GM18519 (cell line): Measurements from ENCODE around the gene NOD1.
"Not testable (repeated sequence)": the region's sequence is repeated elsewhere in the genome, so short reads cannot be mapped to it uniquely, and the experiment has no call there.

Experiments used
- ATAC-seq: cut with Tn5 transposase; IDR thresholded peaks from one replicate; pipeline ENCODE4 v1.9.1; 2021; ENCODE audit warnings: mild to moderate bottlenecking, moderate library complexity; ENCODE audit not compliant: unreplicated experiment, low FRiP score

The NOD1 gene

DNA sequence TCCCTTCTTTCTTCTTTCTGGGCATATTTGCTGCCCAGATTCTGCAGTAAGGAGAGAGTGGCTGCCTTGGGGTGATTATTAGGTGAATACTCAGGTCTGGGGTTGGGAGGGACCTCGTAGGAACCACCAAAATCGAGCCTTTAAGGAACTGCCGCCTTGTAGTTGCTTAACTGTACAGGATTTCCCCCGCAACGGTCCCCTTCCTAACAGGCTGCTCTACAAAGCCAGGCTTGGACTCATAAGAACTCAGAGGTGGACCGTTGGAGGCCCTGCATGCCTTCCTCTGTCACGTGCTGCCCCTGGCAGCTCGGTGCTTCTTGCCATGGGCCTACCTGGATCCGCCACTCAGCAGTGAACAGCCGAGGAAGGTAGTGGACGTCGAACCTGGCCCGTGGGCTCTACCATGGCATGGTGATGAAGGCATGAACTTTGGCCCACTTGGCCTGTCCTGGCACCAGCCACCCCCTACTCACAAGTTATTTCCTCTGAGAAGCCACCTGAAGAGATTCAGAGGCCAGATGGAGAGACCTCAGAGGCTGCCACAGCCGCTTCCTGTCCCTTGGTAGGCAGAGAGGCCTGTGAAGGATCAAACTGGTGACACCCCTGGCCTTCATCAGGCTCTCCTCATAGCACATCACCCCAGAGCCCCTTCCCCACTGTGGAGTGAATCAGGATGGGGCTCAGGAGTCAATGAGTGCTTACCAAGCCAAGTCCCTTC lies 54.6 kb downstream of the NOD1 start:
- ATAC-seq = no peak

DNA sequence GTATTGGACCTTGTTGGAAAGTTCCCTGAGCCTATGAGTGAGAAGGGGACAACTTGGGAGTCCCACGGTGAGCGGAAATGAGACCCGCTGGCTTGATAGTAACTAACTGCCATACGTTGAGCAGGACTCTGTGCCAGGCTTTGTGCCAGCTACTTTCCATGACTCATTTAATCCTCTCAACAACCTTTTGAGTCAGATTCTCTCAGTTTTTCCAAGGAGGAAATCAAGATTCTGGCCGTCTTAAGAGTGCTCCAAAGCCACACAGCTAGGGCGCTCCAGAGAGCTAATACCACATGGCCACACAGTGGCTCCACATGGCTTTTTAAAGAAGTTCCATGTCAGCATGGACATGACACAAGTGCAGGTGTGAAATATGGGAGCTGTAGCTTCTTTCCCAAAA lies 55.7 kb downstream of the NOD1 start:
- no peak for ATAC-seq

DNA sequence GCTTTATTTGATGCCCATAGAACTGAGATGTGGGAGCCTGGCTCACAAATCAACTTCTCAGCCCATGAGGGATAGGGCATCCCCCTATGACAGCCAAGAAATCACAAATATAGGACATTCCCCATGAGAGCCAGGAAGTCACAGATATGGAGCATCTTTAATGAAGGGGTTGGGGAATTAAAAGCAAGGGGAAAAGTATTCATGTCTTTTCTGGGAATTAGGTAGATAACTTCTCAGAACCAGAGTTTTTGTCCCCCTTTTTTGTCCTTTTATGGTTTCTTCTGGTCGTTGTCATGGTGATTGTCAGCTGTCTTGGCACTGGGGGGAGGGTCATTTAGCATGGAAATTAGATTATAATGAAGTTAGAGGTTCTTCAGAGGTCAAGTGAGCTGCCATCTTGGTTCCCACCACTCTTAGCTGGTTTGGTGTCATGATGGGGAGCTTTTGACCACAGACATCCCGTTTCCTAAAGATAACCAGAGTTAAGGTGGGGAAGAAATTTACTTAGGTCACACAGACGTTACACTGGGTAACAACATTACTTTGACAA lies 56.9 kb downstream of the NOD1 start:
- ATAC-seq = no peak

DNA sequence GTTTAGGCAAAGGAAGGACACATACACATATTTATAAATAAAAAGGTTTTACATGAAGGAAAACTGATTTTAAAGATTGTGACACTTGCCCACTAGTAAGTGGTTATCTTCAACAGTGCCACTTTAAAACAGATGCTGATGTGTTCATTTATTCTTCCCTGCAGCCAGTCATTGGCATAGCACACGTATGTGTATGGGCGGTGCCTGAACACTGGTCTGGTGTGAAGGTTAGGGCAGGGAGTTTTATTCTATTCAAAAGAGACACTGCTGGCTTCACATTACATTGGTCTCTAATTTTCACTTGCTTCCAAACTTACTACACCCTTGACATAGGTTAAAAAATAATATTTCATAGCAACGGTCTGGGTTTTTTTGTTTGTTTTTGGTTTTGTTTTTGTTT lies 57.9 kb downstream of the NOD1 start:
- ATAC-seq = no peak

DNA sequence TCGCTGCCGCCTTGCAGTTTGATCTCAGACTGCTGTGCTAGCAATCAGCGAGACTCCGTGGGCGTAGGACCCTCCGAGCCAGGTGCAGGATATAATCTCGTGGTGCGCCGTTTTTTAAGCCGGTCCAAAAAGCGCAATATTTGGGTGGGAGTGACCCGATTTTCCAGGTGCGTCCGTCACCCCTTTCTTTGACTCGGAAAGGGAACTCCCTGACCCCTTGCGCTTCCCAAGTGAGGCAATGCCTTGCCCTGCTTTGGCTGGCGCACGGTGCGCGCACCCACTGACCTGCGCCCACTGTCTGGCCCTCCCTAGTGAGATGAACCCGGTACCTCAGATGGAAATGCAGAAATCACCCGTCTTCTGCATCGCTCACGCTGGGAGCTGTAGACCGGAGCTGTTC lies 58.5 kb downstream of the NOD1 start:
- not testable (repeated sequence) for ATAC-seq

DNA sequence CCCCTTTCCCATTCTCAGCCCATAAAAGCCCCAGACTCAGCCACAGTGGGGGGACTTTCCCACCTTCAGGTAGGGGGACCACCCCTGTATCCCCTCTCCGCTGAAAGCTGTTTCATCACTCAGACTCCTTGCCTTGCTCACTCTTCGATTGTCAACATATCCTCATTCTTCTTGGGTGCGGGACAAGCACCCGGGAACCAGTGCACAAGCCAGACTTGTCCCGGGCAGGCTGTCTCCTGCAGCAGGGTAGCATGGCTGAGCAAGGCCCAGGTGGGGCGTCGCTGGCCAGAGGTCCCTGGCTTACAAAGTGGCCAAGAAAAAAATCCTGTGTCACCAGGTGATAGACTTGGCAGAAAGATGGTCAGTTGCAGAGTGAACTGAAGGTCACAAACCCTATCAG lies 64.7 kb downstream of the NOD1 start:
- no peak for ATAC-seq

DNA sequence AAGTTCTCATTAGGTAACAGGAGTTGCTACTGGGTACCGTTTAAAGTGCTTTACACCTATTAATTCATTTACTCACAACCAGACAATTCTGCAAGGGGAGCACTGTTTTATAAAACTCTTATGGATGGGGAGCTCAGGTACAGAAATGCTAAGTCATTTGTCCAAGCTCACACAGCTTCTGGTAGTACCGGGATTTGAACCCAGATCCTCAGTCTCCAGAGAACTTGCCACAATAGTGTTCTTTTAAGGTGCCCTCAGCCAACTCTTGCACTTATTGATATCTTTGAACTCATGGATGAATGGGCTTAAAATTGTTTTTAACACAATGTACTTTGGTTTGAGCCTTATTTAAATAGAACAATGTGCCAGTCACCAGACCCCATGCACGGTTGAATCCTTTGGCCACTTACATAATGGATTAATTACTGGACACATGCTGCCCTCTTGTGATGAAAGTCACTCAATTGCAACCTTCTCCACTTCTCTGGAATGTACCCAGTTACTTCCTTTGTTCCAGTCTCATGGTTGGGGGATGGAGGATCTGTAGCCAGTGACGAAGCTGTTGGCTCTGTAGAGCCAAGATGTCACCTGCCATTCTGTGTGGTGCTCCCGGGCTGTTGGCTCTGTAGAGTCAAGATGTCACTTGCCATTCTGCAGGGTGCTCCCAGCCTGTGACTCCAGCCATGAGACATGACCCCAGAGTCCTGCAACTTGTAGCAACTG lies 65.6 kb downstream of the NOD1 start:
- ATAC-seq = no peak

DNA sequence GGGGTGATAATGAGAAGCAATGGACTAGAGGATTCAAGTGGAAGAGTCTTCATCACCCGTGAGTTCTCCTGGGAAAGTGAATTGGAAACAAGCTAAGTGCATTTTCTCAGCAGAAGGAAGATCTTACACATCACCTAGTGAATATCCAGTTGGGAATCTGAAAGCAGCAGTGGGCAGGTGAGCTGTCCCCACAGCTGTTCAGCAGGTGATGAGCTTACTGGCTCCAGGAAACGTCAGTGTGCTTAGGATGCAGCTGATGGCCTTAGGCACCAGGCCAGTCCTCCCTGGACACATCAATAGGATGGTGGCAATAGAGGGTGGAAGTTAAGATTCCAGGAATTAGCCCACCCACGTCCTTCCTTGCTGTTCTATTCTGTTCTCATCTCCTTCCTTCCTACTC lies 66.7 kb downstream of the NOD1 start:
- no peak for ATAC-seq

DNA sequence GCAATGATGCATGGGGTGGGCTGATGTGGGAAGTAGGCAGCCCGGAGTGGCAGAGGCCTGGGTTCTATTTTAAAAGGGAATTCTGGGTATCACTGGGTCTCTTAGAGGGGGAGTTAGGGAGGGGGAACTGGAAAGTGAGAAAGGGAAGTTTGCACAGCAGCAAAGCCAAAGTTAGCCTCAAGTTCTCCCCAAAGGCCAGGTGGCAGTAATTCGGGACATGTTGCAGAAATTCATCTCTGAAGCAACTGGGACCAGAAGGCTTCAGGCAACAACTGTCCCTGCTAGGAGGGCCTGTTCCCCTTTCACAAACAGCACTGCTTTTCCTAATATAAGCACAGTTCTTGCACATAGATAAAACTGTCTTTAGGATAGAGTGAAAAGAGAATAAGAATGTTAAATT lies 67.4 kb downstream of the NOD1 start:
- no peak for ATAC-seq

DNA sequence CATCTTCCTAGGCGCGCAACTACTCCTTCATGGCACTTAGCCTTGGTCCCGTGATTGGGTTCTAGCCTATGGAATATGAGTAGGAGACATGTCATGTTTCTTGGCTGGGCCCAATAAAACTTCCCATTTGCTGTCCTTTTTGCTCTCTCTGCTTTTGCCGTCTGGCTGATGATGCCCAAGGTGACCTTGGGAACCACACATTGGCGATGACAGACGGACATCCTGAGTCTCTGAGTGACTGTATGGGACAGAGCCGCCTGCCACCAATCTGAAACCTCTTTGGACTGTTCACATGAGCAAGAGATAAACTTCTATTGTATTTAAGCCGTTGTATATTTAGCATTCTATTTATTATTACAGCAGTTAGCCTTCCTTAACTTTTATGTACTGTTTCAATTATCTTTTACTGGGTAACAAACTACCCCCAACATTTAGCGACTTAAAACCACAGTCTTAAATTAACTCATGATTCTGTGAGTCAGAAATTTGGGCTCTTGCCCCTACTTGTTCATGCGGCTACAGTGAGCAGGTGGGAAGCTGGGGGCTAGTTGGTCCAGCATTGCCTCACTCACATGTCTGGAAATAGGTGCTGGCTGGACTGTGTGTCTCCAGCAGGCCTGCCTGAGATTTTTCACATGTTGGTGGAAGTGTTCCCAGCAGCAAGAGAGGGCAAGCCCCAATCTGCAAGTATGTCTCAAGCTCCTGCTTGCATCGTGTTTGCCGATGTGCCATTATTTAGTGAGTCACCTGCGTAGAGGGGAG lies 71.7 kb downstream of the NOD1 start:
- no peak for ATAC-seq

DNA sequence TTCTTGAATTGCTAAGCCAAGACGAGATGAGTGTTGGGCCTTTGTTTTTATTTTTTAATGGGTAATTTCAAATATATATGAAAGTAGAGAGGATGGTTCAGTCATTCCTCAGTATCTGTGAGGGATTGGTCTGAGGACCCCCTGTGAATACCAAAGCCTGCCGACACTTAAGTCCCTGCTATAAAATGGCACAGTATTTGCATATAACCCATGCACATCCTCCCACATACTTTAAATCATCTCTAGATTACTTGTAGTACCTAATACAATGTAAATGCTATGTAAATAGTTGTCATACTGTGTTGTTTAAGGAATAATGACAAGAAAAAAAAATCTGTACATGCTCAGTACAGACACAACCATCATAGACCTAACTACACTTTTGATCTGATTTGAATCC lies 73.4 kb downstream of the NOD1 start:
- no peak for ATAC-seq

DNA sequence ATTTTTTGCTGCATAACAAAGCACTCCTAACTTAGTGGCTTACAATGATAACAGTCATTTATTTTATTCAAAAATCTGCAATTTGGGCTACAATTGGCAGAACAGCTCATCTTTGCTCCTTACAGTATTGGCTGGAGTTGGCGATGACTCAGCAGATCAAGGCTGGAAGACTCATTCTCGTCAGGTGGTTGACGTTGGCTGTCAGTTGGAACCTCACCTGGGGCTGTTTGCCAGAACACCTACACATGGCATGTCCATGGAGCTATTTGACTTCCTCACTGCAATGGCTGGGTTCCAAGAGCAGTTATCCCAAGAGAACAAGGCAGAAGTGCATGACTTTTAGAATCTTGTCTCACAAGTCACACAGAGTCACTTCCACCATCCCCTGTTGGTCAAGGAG lies 75.1 kb downstream of the NOD1 start:
- ATAC-seq = no peak

DNA sequence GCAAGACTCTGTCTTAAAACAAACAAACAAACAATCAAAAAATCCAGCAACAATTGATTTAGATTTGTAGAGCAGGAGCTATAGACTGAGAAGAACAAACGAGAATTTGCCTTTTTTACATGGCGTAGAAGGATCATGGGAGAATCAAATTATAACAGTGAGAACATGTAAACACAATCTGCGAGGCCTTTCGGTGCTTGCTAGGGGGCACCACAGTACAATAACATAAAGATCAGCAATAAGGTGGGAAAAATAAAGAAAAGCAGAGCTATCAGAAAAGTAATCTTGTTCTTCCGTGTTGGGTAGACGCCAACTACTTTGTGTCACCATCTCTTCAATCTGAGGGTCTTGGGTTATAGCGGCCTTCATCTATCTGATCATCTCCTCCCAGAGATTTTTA lies 82.2 kb downstream of the NOD1 start:
- no peak for ATAC-seq

DNA sequence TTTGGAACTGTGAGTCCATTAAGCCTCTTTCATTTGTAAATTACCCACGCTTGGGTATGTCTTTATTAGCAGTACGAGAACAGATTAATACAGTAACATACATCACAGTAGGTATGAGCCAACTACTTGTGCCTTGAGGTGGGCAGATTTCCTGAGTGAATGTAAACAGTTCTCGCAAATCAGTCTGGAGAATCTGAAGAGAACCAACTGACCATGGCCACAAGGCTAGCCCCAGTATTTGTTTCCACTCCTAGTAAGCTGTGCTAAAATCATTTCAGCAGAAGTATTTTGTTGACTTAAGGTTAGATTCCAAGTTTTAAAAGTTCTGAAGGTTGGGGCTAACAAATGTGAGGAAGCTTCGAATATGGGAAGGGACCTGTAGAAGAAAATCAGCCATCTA lies 82.9 kb downstream of the NOD1 start:
- ATAC-seq = no peak

DNA sequence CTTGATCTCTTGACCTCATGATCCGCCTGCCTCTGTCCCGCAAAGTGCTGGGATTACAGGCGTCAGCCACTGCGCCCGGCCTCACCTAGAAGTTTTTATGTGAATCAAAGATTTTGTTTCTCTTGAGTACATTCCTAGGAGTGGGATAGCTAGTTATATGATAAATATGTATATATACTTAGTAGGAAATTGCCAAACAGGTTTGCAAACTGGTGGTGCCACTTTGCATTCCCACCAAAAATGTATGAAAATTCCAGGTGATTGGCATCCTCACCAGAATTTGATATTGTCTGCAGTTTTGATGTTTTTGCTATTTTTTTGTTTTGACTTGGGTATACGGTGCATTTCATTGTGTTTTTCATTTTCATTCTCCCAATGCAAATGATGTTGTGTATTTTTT lies 86.8 kb downstream of the NOD1 start:
- no peak for ATAC-seq

DNA sequence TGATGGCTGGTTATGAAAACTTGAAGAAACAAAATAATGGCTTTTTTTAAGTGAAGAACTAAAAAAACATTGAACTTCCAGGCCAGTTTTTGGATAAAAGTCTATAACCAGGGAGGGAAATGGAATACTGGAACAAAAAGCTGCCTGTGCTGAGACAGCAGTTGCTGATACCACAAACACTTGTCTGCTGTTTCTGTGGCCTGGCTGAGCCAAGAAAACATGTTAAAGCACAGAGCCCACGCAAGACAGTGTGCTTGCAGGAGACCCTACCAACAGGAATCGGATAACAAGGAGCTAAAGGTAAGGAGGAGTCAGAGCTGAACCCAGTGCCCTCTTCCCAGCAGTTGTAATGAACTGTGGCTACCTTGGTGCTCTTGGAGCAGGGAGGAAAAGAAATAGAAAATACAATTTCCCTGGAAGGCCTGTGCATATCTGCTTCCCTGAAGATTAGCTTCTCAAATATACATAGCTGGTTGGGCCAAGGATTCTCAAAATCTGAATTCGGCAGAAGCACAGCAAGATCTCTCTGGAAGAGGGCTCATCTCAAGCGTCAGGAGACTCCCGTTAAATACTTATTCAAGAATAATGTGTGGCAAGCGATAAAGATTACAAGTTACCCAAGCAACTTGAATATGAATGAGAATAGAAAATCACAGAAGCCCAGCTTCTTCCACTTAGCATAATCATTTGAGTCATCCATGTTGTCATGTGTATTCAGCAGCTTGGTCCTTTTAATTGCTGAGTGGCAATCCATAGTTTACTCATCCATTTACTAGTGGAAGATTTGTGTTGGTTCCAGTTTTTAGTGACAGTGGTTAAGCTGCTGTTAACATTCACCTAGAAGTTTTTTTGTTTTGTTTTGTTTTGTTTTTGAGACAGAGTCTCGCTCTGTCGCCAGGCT lies 87.6 kb downstream of the NOD1 start:
- ATAC-seq = no peak

DNA sequence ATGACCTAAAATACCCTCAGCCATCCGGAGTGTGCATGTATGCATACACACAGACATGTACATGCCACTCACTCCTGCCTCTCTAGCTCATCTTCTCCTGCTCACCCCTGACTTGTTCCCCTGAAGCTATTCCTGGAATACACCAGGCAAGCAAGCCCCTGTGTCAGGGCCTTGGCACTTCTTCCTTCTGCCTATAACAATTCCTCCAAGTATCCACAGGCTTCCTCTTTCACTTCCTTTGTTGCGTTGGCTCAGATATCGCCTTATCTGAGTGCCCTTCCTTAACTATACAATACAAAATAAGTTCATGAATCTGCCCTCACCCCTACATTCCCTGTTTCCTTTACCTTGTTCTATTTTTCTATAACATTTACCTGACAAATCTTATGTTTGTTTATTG lies 88.8 kb downstream of the NOD1 start:
- ATAC-seq = no peak

DNA sequence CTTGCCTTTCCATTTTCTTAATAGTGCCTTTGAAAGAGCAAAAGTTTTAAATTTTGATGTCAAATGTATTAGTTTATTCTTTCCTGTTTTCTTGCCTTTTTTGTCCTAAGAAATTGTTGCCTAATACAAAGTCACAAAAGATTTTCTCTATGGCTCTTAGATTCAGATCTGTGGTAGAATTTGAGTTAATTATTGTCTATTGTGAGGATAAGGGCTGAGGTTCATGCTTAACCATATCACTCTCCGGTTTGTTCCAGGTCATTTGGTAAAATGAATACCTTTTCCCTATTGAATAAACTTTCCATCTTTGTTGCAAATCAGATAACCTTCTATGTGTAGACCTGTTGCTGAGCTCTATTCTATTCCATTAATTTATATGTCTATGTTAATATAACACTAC lies 96.0 kb downstream of the NOD1 start:
- ATAC-seq = no peak

DNA sequence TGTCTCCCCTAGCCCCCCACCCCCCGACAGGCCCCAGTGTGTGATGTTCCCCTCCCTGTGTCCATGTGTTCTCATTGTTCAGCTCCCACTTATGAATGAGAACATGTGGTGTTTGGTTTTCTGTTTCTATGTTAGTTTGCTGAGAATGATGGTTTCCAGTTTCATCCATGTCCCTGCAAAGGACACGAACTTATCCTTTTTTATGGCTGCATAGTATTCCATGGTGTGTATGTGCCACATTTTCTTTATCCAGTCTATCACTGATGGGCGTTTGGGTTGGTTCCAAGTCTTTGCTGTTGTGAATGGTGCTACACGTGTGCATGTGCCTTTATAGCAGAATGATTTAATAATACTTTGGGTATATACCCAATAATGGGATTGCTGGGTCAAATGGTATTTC lies 97.8 kb downstream of the NOD1 start:
- ATAC-seq = not testable (repeated sequence)

DNA sequence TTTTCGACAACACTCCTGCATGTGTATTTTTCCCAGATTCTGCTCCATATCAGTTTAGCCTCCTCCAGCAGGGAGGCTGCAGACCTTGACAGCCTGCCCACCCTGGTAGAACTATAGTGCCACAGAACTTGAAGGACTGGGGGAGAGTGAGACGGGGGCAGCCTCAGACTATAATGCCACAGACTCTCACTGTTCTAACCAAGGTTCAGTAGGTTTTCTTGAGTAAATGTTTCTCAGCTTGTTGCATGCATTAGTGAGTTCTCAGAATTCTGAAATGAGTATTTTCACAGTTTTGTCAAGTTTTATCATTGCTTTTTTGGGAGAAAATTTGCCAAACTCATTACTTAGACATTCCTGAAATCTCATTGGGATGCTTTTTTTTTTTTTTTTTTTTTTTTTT lies 98.3 kb downstream of the NOD1 start:
- ATAC-seq = no peak
